GM12801 (cell line): ENCODE results near the gene TGFB1I1.

ENCODE experiments used
- TF ChIP-seq, protein P1 (sequence below): IDR thresholded peaks from one replicate; pipeline ENCODE4 v1.5.1; 2011; ENCODE audit warnings: control low read depth; ENCODE audit not compliant: insufficient read length; ENCODE audit errors: extremely low read depth

The TGFB1I1 gene

DNA sequence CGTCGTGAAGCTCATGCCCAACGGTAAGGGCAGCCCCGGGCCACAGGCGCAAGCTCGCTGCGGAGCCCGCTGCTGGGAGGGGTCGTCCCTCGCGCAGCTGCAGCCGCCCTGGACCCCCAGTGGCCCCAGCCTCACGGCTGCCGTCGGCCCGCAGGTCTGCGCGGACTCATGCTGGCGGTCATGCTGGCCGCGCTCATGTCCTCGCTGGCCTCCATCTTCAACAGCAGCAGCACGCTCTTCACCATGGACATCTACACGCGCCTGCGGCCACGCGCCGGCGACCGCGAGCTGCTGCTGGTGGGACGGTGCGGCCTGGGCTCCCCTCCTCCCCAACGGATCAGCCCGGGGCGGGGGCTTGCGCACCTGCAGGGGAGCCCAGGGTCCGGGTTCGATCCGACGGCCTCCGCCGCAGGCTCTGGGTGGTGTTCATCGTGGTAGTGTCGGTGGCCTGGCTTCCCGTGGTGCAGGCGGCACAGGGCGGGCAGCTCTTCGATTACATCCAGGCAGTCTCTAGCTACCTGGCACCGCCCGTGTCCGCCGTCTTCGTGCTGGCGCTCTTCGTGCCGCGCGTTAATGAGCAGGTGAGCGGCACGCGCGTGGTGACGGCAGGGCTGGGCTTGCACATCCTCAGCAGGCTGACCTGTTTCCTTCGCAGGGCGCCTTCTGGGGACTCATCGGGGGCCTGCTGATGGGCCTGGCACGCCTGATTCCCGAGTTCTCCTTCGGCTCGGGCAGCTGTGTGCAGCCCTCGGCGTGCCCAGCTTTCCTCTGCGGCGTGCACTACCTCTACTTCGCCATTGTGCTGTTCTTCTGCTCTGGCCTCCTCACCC, 16.7 kb downstream of the TGFB1I1 start:
- TF ChIP-seq, protein P1, sequence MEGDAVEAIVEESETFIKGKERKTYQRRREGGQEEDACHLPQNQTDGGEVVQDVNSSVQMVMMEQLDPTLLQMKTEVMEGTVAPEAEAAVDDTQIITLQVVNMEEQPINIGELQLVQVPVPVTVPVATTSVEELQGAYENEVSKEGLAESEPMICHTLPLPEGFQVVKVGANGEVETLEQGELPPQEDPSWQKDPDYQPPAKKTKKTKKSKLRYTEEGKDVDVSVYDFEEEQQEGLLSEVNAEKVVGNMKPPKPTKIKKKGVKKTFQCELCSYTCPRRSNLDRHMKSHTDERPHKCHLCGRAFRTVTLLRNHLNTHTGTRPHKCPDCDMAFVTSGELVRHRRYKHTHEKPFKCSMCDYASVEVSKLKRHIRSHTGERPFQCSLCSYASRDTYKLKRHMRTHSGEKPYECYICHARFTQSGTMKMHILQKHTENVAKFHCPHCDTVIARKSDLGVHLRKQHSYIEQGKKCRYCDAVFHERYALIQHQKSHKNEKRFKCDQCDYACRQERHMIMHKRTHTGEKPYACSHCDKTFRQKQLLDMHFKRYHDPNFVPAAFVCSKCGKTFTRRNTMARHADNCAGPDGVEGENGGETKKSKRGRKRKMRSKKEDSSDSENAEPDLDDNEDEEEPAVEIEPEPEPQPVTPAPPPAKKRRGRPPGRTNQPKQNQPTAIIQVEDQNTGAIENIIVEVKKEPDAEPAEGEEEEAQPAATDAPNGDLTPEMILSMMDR = no peak

DNA sequence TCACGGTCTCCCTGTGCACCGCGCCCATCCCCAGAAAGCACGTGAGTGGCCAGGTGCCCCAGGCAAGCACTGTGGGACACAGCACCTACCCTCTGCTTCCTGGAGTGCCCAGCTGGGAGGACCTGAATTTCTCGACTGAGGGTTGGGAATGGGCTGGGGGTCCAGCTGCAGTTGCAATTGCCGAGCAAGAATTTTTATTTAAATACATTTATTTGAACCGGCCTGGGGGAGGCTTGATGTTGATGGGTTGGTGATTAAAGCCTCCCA, 17.3 kb downstream of the TGFB1I1 start:
- TF ChIP-seq, protein P1 = no peak

DNA sequence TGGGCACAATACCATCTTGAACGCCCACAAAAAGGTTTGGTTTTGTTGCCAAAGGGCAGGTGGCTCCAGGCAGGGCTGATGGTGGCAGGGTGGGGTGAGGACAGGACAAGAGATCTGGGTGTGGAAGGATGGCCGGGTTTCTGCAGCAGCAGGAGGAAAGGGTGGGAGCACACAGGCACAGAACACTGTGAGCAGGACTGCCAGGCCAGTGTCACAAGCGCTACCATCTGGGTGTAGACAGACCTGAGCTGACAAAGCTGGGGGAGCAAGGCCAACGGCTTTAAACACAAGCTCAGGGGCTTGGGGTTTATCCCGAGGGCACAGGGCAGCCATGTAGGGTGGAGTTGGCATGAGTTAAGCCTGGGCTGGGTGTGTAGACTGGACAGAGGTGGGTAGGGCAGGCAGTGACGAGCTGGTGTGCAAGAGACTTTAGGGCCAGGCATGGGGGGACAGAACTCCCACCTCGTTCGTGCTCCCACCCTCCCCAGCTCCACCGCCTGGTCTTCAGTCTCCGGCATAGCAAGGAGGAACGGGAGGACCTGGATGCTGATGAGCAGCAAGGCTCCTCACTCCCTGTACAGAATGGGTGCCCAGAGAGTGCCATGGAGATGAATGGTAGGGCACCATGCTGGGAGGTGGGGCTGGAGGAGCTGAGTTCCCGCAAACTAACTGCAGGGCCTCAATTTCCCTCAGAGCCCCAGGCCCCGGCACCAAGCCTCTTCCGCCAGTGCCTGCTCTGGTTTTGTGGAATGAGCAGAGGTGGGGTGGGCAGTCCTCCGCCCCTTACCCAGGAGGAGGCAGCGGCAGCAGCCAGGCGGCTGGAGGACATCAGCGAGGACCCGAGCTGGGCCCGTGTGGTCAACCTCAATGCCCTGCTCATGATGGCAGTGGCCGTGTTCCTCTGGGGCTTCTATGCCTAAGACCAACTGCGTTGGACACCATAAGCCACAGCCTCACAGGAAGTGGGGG, 17.9 kb downstream of the TGFB1I1 start:
- TF ChIP-seq, protein P1 = no peak

DNA sequence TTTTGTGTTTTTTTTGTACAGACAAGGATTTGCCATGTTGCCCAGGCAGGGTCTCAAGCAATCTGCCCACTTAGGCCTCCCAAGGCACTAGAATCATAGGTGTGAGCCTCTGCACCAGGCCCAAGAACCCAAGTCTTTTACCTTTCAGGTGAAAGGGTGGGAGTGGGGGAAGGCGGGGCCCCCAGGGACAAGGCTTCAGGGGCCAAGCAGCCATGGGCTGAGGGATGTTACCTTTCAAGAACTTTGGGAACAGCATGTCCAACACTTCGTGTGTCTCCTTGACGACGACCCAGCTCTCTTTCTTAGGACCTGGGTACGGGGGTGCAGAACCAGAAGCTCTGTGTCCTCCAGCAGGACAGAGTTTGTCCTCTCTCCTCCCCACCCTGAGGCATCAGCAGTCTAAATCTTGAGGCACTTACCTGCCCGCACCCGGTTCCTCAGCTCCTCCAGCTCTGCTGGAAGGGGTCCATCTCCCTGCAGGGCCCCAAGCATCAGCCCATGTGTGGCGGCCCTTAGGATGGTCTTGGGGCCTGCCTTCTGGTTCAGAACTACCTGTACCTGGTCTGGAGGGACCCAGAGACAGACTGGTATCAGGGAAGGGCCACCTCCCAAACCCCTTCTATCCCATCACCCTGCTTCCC, 19.9 kb downstream of the TGFB1I1 start:
- TF ChIP-seq, protein P1 = no peak

DNA sequence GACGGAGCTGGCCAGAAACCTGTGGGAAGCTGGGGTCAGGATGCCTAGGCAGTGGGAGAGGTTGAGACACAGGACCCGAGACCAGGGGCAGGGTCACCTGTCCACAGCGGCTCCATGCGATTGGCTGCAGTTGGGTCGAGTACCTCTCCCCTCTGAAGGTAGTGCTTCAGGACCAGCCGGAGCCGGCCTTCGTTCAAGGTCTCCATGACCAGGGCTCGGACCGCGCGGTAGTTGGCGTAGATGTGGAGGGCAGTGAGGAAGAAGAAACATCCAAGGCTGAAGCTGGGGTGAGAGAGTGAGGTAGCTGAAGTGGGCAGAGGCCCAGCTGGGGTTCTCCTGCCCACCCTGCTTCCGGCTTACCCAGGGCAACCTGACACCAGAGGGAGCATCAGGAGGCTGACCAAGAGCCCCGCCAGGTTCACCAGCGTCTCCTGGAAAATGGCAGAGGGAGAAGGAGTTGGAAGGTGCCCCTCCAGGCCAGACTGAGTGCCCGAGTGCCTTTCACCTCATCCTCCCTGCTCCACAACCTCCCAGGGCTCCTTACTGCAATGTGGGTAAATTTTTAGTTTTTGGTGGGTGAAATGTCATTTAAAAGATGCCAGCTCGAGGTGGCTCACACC, 21.7 kb downstream of the TGFB1I1 start:
- TF ChIP-seq, protein P1 = no peak

DNA sequence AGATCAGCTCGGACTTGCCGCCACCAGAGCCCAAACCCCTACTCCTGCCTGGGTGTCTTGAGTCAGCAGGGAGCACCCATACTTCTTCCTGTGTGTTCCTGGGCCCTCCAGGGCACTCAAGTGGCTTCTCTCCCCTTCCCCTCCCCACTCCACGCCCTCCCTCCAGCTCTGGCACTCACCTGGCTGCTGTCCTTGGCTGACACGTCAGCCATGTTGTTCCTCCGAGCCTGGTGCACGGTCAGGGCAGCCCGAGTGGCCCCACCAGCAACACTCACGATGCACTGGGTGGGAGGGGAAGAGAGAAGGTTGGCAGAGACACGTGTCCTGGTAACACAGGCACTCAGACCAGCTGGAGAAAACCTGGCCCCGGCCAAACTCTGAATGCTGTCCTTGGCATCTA, 24.7 kb downstream of the TGFB1I1 start:
- TF ChIP-seq, protein P1 = no peak

DNA sequence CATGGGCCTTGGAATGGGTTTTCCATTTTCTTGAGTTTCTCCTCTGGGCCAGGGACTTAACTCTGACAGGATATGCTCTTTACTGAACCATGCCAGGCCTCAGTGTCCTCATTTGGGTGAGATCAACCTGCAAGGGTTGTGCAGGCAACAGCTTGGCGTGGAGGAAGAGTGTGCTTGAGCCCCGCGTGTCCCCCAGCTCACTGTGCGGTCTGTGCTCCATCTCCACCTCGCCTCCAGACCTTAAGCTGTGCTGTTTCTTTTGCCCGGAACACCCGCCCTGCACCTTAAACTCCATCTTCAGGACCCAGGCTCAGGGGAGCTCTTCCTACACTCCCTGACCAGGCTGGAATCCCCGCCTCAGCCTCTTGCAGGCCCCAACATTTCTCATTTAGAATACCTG, 26.5 kb downstream of the TGFB1I1 start:
- TF ChIP-seq, protein P1 = no peak
